ENCODE results near the gene GAK.

The GAK gene

GRCh38 chr4:869776-870175, 62.3 kb downstream of the GAK start:
- no peak overlapping the region for H3K9ac ChIP-seq (ENCODE audit: low read length)
- H3K36me3 ChIP-seq (ENCODE audit: low read length): no peaks in the 10 kb centered on the region
- no peaks in the 10 kb centered on the region for H3K9me3 ChIP-seq (ENCODE audit: insufficient read depth, low read length)
- H3K4me3 ChIP-seq (ENCODE audit: insufficient read depth, low read length, poor library complexity, severe bottlenecking): no peak overlapping the region
- no peak overlapping the region for H3K4me2 ChIP-seq (ENCODE audit: low read depth, low read length, poor library complexity, severe bottlenecking)
- H2AFZ ChIP-seq (ENCODE audit: low read depth, low read length, severe bottlenecking): no peak overlapping the region
- no peaks in the 10 kb centered on the region for H3K79me2 ChIP-seq (ENCODE audit: insufficient read depth, low read length)
- no peaks in the 10 kb centered on the region for H4K20me1 ChIP-seq (ENCODE audit: low read depth, low read length)
- no peak overlapping the region for H3K27ac ChIP-seq (ENCODE audit: low read depth, low read length)
- H3K27me3 ChIP-seq (ENCODE audit: low read length): no peaks in the 10 kb centered on the region
- no peaks in the 10 kb centered on the region for H3K9me2 ChIP-seq (replicated peaks; ENCODE audit: insufficient read depth, low read length)
- no peaks in the 10 kb centered on the region for H3F3A ChIP-seq (ENCODE audit: insufficient read depth)
- TF ChIP-seq CTCF (IDR thresholded peaks at IDR 0.05; ENCODE audit: insufficient read depth, low read length, poor library complexity, severe bottlenecking) (no peak), EZH2phosphoT487 (conservative IDR thresholded peaks at IDR 0.05; ENCODE audit: low read length) (no peak)

- Histone ChIP-seq H3K9me2 (replicated peaks; ENCODE audit: insufficient read depth, low read length) (no peaks in the 10 kb centered on the region), H3K4me3 (ENCODE audit: insufficient read depth, low read length, poor library complexity, severe bottlenecking) (no peak overlapping the region), H3K9ac (ENCODE audit: low read length) (no peak overlapping the region), H3K9me3 (ENCODE audit: insufficient read depth, low read length) (no peaks in the 10 kb centered on the region), H3K27me3 (ENCODE audit: low read length) (no peaks in the 10 kb centered on the region), H3F3A (ENCODE audit: insufficient read depth) (no peaks in the 10 kb centered on the region), H2AFZ (ENCODE audit: low read depth, low read length, severe bottlenecking) (no peak overlapping the region), H3K79me2 (ENCODE audit: insufficient read depth, low read length) (no peaks in the 10 kb centered on the region), H3K27ac (ENCODE audit: low read depth, low read length) (no peak overlapping the region), H3K4me2 (ENCODE audit: low read depth, low read length, poor library complexity, severe bottlenecking) (no peak overlapping the region), H4K20me1 (ENCODE audit: low read depth, low read length) (no peaks in the 10 kb centered on the region), H3K36me3 (ENCODE audit: low read length) (no peaks in the 10 kb centered on the region)
- TF ChIP-seq CTCF (IDR thresholded peaks at IDR 0.05; ENCODE audit: insufficient read depth, low read length, poor library complexity, severe bottlenecking): no peak
- no peak for TF ChIP-seq EZH2phosphoT487 (conservative IDR thresholded peaks at IDR 0.05; ENCODE audit: low read length)
Observed at GRCh38 chr4:868421-868820, 63.7 kb downstream of the GAK start.

- no peak overlapping the region for H3K27ac ChIP-seq (ENCODE audit: low read depth, low read length)
- TF ChIP-seq CTCF (IDR thresholded peaks at IDR 0.05; ENCODE audit: insufficient read depth, low read length, poor library complexity, severe bottlenecking): no peak
- TF ChIP-seq EZH2phosphoT487 (conservative IDR thresholded peaks at IDR 0.05; ENCODE audit: low read length): no peak
- no peak overlapping the region for H3K4me3 ChIP-seq (ENCODE audit: insufficient read depth, low read length, poor library complexity, severe bottlenecking)
- no peak overlapping the region for H3K4me2 ChIP-seq (ENCODE audit: low read depth, low read length, poor library complexity, severe bottlenecking)
- no peaks in the 10 kb centered on the region for H3K36me3 ChIP-seq (ENCODE audit: low read length)
- no peak overlapping the region for H3K9ac ChIP-seq (ENCODE audit: low read length)
- H4K20me1 ChIP-seq (ENCODE audit: low read depth, low read length): no peaks in the 10 kb centered on the region
- H3K27me3 ChIP-seq (ENCODE audit: low read length): no peaks in the 10 kb centered on the region
- no peak overlapping the region for H2AFZ ChIP-seq (ENCODE audit: low read depth, low read length, severe bottlenecking)
- no peaks in the 10 kb centered on the region for H3K79me2 ChIP-seq (ENCODE audit: insufficient read depth, low read length)
- no peaks in the 10 kb centered on the region for H3F3A ChIP-seq (ENCODE audit: insufficient read depth)
- no peaks in the 10 kb centered on the region for H3K9me3 ChIP-seq (ENCODE audit: insufficient read depth, low read length)
- H3K9me2 ChIP-seq (replicated peaks; ENCODE audit: insufficient read depth, low read length): no peaks in the 10 kb centered on the region
Observed at GRCh38 chr4:867526-868250, 64.4 kb downstream of the GAK start.

Data from SU-DHL-6 (cell line).